ENCODE results near the gene NAV3.

Gene NAV3

GRCh38 chr12:77893918-77894317, 63.2 kb downstream of the NAV3 start:
- Histone ChIP-seq H3K79me2 (ENCODE audit: insufficient read depth, low read length) (no peaks in the 10 kb centered on the region), H3K36me3 (ENCODE audit: insufficient read depth, low read length) (no peaks in the 10 kb centered on the region), H3K4me2 (ENCODE audit: low read depth, low read length, poor library complexity, severe bottlenecking) (no peak overlapping the region), H3K9ac (ENCODE audit: low read depth, low read length, poor library complexity, severe bottlenecking) (no peak overlapping the region), H4K20me1 (ENCODE audit: insufficient read depth, low read length, poor library complexity, severe bottlenecking) (no peaks in the 10 kb centered on the region), H3K4me1 (ENCODE audit: insufficient read depth, low read length, poor library complexity, severe bottlenecking) (no peaks in the 10 kb centered on the region), H2AFZ (ENCODE audit: low read length) (no peak overlapping the region), H3K4me3 (ENCODE audit: low read length, poor library complexity, severe bottlenecking) (no peak overlapping the region), H3K9me3 (ENCODE audit: insufficient read depth, low read depth, low read length) (no peaks in the 10 kb centered on the region), H3K9me2 (replicated peaks; ENCODE audit: low read depth, low read length) (no peaks in the 10 kb centered on the region), H3F3A (ENCODE audit: low read depth) (no peaks in the 10 kb centered on the region), H3K27me3 (ENCODE audit: insufficient read depth, low read length, poor library complexity, severe bottlenecking) (no peaks in the 10 kb centered on the region)
- TF ChIP-seq CTCF (conservative IDR thresholded peaks at IDR 0.05; ENCODE audit: low read length) (no peak), EZH2phosphoT487 (IDR thresholded peaks at IDR 0.05; ENCODE audit: borderline replicate concordance) (no peak)

- Histone ChIP-seq H2AFZ (ENCODE audit: low read length) (no peak overlapping the region), H3K9me3 (ENCODE audit: insufficient read depth, low read depth, low read length) (no peaks in the 10 kb centered on the region), H3K4me1 (ENCODE audit: insufficient read depth, low read length, poor library complexity, severe bottlenecking) (no peaks in the 10 kb centered on the region), H3K9me2 (replicated peaks; ENCODE audit: low read depth, low read length) (no peaks in the 10 kb centered on the region), H4K20me1 (ENCODE audit: insufficient read depth, low read length, poor library complexity, severe bottlenecking) (no peaks in the 10 kb centered on the region), H3K36me3 (ENCODE audit: insufficient read depth, low read length) (no peaks in the 10 kb centered on the region), H3K27me3 (ENCODE audit: insufficient read depth, low read length, poor library complexity, severe bottlenecking) (no peaks in the 10 kb centered on the region), H3F3A (ENCODE audit: low read depth) (no peaks in the 10 kb centered on the region), H3K9ac (ENCODE audit: low read depth, low read length, poor library complexity, severe bottlenecking) (no peak overlapping the region), H3K79me2 (ENCODE audit: insufficient read depth, low read length) (no peaks in the 10 kb centered on the region), H3K4me2 (ENCODE audit: low read depth, low read length, poor library complexity, severe bottlenecking) (no peak overlapping the region), H3K4me3 (ENCODE audit: low read length, poor library complexity, severe bottlenecking) (no peak overlapping the region)
- no peak for TF ChIP-seq EZH2phosphoT487 (IDR thresholded peaks at IDR 0.05; ENCODE audit: borderline replicate concordance)
- TF ChIP-seq CTCF (conservative IDR thresholded peaks at IDR 0.05; ENCODE audit: low read length) = no peak
Observed at GRCh38 chr12:77894556-77894955, 63.9 kb downstream of the NAV3 start.

- H3K9me2 ChIP-seq (replicated peaks; ENCODE audit: low read depth, low read length) = no peaks in the 10 kb centered on the region
- no peak for TF ChIP-seq EZH2phosphoT487 (IDR thresholded peaks at IDR 0.05; ENCODE audit: borderline replicate concordance)
- no peak for TF ChIP-seq CTCF (conservative IDR thresholded peaks at IDR 0.05; ENCODE audit: low read length)
Observed at GRCh38 chr12:77895699-77896098, 65.0 kb downstream of the NAV3 start.

More at GRCh38 chr12:77895699-77896098, 65.0 kb downstream of the NAV3 start:
- Histone ChIP-seq H3K36me3 (ENCODE audit: insufficient read depth, low read length) (no peaks in the 10 kb centered on the region), H3K4me3 (ENCODE audit: low read length, poor library complexity, severe bottlenecking) (no peak overlapping the region), H3K9ac (ENCODE audit: low read depth, low read length, poor library complexity, severe bottlenecking) (no peak overlapping the region), H3K9me3 (ENCODE audit: insufficient read depth, low read depth, low read length) (no peaks in the 10 kb centered on the region), H4K20me1 (ENCODE audit: insufficient read depth, low read length, poor library complexity, severe bottlenecking) (no peaks in the 10 kb centered on the region), H3K79me2 (ENCODE audit: insufficient read depth, low read length) (no peaks in the 10 kb centered on the region), H2AFZ (ENCODE audit: low read length) (no peak overlapping the region), H3K4me1 (ENCODE audit: insufficient read depth, low read length, poor library complexity, severe bottlenecking) (no peaks in the 10 kb centered on the region), H3K27me3 (ENCODE audit: insufficient read depth, low read length, poor library complexity, severe bottlenecking) (no peaks in the 10 kb centered on the region), H3K4me2 (ENCODE audit: low read depth, low read length, poor library complexity, severe bottlenecking) (no peak overlapping the region), H3F3A (ENCODE audit: low read depth) (no peaks in the 10 kb centered on the region)
